Naive thymus-derived CD4-positive, alpha-beta T cell (primary cell): ENCODE measurements around the gene AR. TPM values are rescaled to one million over a fixed set of nuclear protein-coding genes. Genes with fewer than 3 reads are reported as not detected.

Experiments used
- ATAC-seq: fragments of 150-1000 bp; cut with Tn5 transposase; 2 replicates; pipeline ENCODE4 v1.10.0; 2021; ENCODE audit warnings: mild to moderate bottlenecking, moderate library complexity
- CTCF ChIA-PET: fragments of 350-600 bp; sonication (Branson Sonifier 250); formaldehyde crosslinking; loops from one replicate; lab custom pipeline; 2021; ENCODE audit warnings: antibody characterized with exemption; lab: Charles Lee
- POLR2A ChIA-PET: fragments of 350-600 bp; sonication (Branson Sonifier 250); formaldehyde crosslinking; loops from one replicate; lab custom pipeline; 2021; ENCODE audit warnings: antibody characterized with exemption, inconsistent platforms; lab: Charles Lee
- DNase-seq, 9 donors: peaks; one replicate each; pipeline versions ENCODE4 v3.0.0 to v3.0.0-alpha.2; 2020 to 2022; ENCODE audit warnings: mixed read lengths in 1 of 9
- H3K27ac ChIP-seq: one replicate; pipeline ENCODE4 v1.7.0; 2013; ENCODE audit warnings: mild to moderate bottlenecking, low read depth, low read length, moderate library complexity
- H3K27me3 ChIP-seq, 2 donors: one replicate each; pipeline ENCODE4 v1.7.0; 2013; ENCODE audit warnings: low read length in 2 of 2, mild to moderate bottlenecking in 2 of 2, moderate library complexity in 2 of 2; ENCODE audit not compliant: control insufficient read depth in 2 of 2, insufficient read depth in 2 of 2
- H3K36me3 ChIP-seq, 3 experiments: 1 replicate in 2 of 3; 2 replicates in 1 of 3; pipeline ENCODE4 v1.7.0; 2013; ENCODE audit warnings: low read length in 3 of 3, mild to moderate bottlenecking in 3 of 3, moderate library complexity in 1 of 3; ENCODE audit not compliant: insufficient read depth in 3 of 3, control insufficient read depth in 2 of 3
- H3K4me1 ChIP-seq, 2 donors: one replicate each; pipeline ENCODE4 v1.7.0; 2013; ENCODE audit warnings: low read length in 2 of 2, mild to moderate bottlenecking in 2 of 2, moderate library complexity in 1 of 2; ENCODE audit not compliant: control insufficient read depth in 2 of 2, insufficient read depth in 2 of 2
- H3K4me3 ChIP-seq: 2 replicates; pipeline ENCODE4 v1.7.0; 2013; ENCODE audit warnings: mild to moderate bottlenecking, low read length
- H3K9me3 ChIP-seq, 3 experiments: 1 replicate in 2 of 3; 2 replicates in 1 of 3; pipeline ENCODE4 v1.7.0; 2013; ENCODE audit warnings: low read length in 3 of 3; ENCODE audit not compliant: control insufficient read depth in 2 of 3
- H3K27ac Mint-ChIP-seq, 9 donors: one replicate each; pipeline ENCODE4 v1.8.0; 2020 to 2022; ENCODE audit warnings: mixed read lengths in 9 of 9, mild to moderate bottlenecking in 8 of 9, moderate library complexity in 5 of 9, inconsistent platforms in 2 of 9
- H3K27me3 Mint-ChIP-seq, 5 donors: one replicate each; pipeline ENCODE4 v1.8.0; 2021 to 2022; ENCODE audit warnings: mixed read lengths in 5 of 5, mild to moderate bottlenecking in 1 of 5
- H3K36me3 Mint-ChIP-seq, 5 donors: one replicate each; pipeline ENCODE4 v1.8.0; 2020 to 2022; ENCODE audit warnings: mixed read lengths in 5 of 5, mild to moderate bottlenecking in 3 of 5, inconsistent platforms in 1 of 5
- H3K4me1 Mint-ChIP-seq, 7 donors: one replicate each; pipeline ENCODE4 v1.8.0; 2020 to 2022; ENCODE audit warnings: mixed read lengths in 7 of 7, mild to moderate bottlenecking in 3 of 7, inconsistent platforms in 1 of 7
- H3K4me3 Mint-ChIP-seq, 10 donors: one replicate each; pipeline ENCODE4 v1.8.0; 2020 to 2022; ENCODE audit warnings: mild to moderate bottlenecking in 10 of 10, mixed read lengths in 10 of 10, moderate library complexity in 6 of 10, inconsistent platforms in 2 of 10
- H3K9me3 Mint-ChIP-seq, 11 donors: one replicate each; pipeline ENCODE4 v1.8.0; 2020 to 2022; ENCODE audit warnings: mixed read lengths in 11 of 11, mild to moderate bottlenecking in 4 of 11, inconsistent platforms in 1 of 11, moderate library complexity in 1 of 11
- intact Hi-C, 2 donors: fragments of 100-400 bp; cut with micrococcal nuclease; formaldehyde crosslinking; loops; one replicate each; pipeline ENCODE4 v1.15.1; 2023
- polyA plus RNA-seq, 2 donors: library from polyadenylated mRNA; unstranded; fragments of 300-500 nt; fragmentation: Illumina TruSeq; gene quantifications; one replicate each; pipeline ENCODE4 v1.2.3, GENCODE V29; 2021
- total RNA-seq, 6 experiments: library from RNA in 5 of 6; stranded (reverse) in 5 of 6; gene quantifications; 1 replicate in 5 of 6; 2 replicates in 1 of 6; pipeline ENCODE4 v1.2.3 and lab custom pipeline; 2021 to 2026

Gene AR
- total and polyA plus RNA-seq, 7 experiments from 2014 or later: 0.03 to 0.39 (median 0.15) TPM; not detected in 4

DNA sequence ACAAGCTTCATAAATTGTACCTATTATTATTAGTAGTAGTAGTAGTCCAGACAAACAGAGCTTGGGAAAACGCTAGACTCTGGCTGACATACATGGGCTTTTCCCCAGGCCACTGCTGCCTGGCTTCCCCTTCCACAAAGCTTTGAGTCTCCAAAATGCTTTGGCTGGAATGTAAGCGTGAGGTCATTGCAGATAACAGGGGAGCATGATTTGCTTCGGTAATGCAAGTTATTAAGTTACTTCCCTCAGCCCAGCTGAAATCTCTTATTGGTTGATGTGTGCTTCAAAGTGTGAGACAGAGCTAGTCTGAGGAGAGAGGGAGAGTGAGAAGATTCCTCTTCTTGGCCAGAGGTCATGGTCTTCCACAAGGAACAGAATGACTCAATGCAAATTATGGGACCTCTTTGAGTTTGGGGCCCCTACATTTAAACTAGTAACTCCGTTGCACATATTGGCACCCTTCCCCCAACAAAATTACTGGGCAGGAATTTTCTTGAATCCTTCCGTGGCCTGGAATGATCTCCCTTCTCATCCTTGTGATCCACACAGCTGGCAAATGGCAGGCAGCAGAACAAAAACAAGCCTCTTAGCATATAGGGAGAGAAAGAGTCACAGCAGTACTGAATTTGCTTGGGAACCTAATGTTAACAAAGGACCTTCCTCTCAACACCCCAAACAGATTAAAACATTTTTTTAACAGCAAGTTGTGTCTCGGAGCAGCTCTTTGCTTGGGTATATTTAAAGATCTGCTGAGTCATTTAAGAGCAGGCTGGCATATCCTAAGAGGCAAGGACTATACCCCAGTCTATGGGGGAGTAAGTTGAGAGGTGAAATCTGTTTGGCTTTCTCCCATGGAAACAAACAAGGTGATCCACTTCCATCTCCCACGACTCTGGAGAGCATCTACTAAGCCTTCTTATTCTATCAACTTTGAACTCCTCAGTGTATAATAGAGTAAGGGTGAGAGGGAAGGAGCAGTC lies 19.9 kb downstream of the AR start:
- Histone ChIP-seq H3K27ac (no peak overlapping the region), H3K9me3 (no peaks in the 10 kb centered on the region), H3K36me3 (no peaks in the 10 kb centered on the region), H3K4me3 (no peak overlapping the region), H3K4me1 (no peaks in the 10 kb centered on the region), H3K27me3 (no peaks in the 10 kb centered on the region)
- no peak overlapping the region for H3K27ac Mint-ChIP-seq
- H3K36me3 Mint-ChIP-seq: no peaks in the 10 kb centered on the region
- no peak overlapping the region for H3K4me3 Mint-ChIP-seq
- CTCF ChIA-PET: no interaction called here
- peaks cover 0 to 5% (median 0%) of the 10 kb centered on the region in 11 donors for H3K9me3 Mint-ChIP-seq
- ATAC-seq (no peak), DNase-seq (no peak)
- no peaks in the 10 kb centered on the region for H3K4me1 Mint-ChIP-seq
- POLR2A ChIA-PET: no interaction called here
- H3K27me3 Mint-ChIP-seq: no peaks in the 10 kb centered on the region
- intact Hi-C loops: no loop called here

- H3K4me1 Mint-ChIP-seq: no peaks in the 10 kb centered on the region
- POLR2A ChIA-PET: no interaction called here
These were observed 20.7 kb downstream of the AR start for GRCh38 chrX:67564475-67564874.

GRCh38 chrX:67568769-67569168 lies 24.9 kb downstream of the AR start:
- H3K27ac ChIP-seq: no peak overlapping the region
- ChIA-PET CTCF (no interaction called here), POLR2A (no interaction called here)
- Mint-ChIP-seq H3K36me3 (no peaks in the 10 kb centered on the region), H3K27me3 (no peaks in the 10 kb centered on the region), H3K4me3 (no peak overlapping the region), H3K4me1 (no peaks in the 10 kb centered on the region), H3K9me3 (peaks cover 0 to 4% (median 0%) of the 10 kb centered on the region in 11 donors), H3K27ac (no peak overlapping the region)
- no peaks in the 10 kb centered on the region for H3K36me3 ChIP-seq
- H3K27me3 ChIP-seq: no peaks in the 10 kb centered on the region
- no peaks in the 10 kb centered on the region for H3K9me3 ChIP-seq
- DNase-seq (no peak), ATAC-seq (no peak)
- intact Hi-C loops: no loop called here
- H3K4me1 ChIP-seq: no peaks in the 10 kb centered on the region
- no peak overlapping the region for H3K4me3 ChIP-seq

More at GRCh38 chrX:67564475-67564874, 20.7 kb downstream of the AR start:
- Histone ChIP-seq H3K9me3 (no peaks in the 10 kb centered on the region), H3K27ac (no peak overlapping the region), H3K27me3 (no peaks in the 10 kb centered on the region), H3K4me1 (no peaks in the 10 kb centered on the region), H3K4me3 (no peak overlapping the region), H3K36me3 (no peaks in the 10 kb centered on the region)
- Mint-ChIP-seq H3K36me3 (no peaks in the 10 kb centered on the region), H3K4me3 (no peak overlapping the region), H3K9me3 (peaks cover 0 to 5% (median 0%) of the 10 kb centered on the region in 11 donors), H3K27me3 (no peaks in the 10 kb centered on the region), H3K27ac (no peak overlapping the region)
- intact Hi-C loops: no loop called here
- no peak for ATAC-seq
- CTCF ChIA-PET: no interaction called here
- no peak for DNase-seq

GRCh38 chrX:67570839-67571238 lies 27.0 kb downstream of the AR start:
- POLR2A ChIA-PET: no interaction called here
- H3K4me3 Mint-ChIP-seq: no peak overlapping the region
- H3K9me3 ChIP-seq: no peaks in the 10 kb centered on the region
- no peak overlapping the region for H3K4me3 ChIP-seq
- no peaks in the 10 kb centered on the region for H3K36me3 Mint-ChIP-seq
- H3K27me3 ChIP-seq: no peaks in the 10 kb centered on the region
- no peaks in the 10 kb centered on the region for H3K4me1 Mint-ChIP-seq
- DNase-seq (no peak), ATAC-seq (no peak)
- no peaks in the 10 kb centered on the region for H3K4me1 ChIP-seq
- H3K27ac ChIP-seq: no peak overlapping the region
- CTCF ChIA-PET: no interaction called here
- H3K9me3 Mint-ChIP-seq: peaks cover 0 to 4% (median 0%) of the 10 kb centered on the region in 11 donors
- H3K27ac Mint-ChIP-seq: no peak overlapping the region
- H3K27me3 Mint-ChIP-seq: no peaks in the 10 kb centered on the region
- intact Hi-C loops: no loop called here
- H3K36me3 ChIP-seq: no peaks in the 10 kb centered on the region

DNA sequence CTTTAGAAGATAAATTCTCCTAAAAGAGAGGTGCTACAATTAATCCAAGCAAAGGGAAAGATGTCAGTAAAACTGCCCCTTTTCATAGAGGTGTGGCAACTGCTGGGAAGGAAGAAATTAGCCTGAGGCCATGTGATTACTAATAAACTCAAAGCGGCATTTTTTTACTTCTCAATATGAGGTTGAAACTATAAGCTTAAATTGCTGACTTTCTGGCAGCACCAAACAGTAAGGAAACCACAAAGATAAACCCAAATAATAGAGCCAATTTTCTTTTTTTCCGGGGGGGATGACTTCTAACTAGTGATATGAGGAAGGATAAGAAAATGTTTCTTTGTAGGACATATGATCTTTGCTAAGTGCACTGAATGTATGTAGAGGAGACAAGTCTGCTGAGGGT lies 30.9 kb downstream of the AR start:
- Mint-ChIP-seq H3K9me3 (peaks cover 0 to 4% (median 0%) of the 10 kb centered on the region in 11 donors), H3K27ac (no peak overlapping the region), H3K4me1 (no peaks in the 10 kb centered on the region), H3K27me3 (no peaks in the 10 kb centered on the region), H3K4me3 (no peak overlapping the region), H3K36me3 (no peaks in the 10 kb centered on the region)
- CTCF ChIA-PET: no interaction called here
- intact Hi-C loops: no loop called here
- no peak for ATAC-seq
- Histone ChIP-seq H3K27me3 (no peaks in the 10 kb centered on the region), H3K4me3 (no peak overlapping the region), H3K36me3 (no peaks in the 10 kb centered on the region), H3K9me3 (no peaks in the 10 kb centered on the region), H3K4me1 (no peaks in the 10 kb centered on the region), H3K27ac (no peak overlapping the region)
- POLR2A ChIA-PET: no interaction called here
- no peak for DNase-seq

DNA sequence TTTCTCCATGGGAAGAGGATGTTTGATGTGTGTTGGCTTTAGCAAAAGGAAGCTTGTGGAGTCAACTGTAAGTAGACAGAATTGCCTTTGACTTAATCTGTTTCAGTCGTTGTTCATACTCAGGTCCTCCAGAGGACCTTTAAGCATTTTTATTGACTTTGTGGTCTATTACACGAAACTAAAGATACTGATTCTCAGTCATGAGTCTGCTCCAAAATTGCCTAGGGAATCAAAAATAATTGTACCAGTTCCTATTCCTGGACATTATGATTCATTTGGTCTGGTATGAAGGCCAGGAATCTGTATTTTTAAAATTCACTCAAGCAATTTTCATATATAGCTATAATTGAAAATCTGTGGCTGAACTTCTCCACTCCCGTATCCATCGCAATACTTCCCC lies 38.6 kb downstream of the AR start:
- no peaks in the 10 kb centered on the region for H3K27me3 ChIP-seq
- no peaks in the 10 kb centered on the region for H3K36me3 ChIP-seq
- H3K4me3 Mint-ChIP-seq: no peak overlapping the region
- ATAC-seq (no peak), DNase-seq (no peak)
- ChIA-PET CTCF (no interaction called here), POLR2A (no interaction called here)
- H3K27me3 Mint-ChIP-seq: no peaks in the 10 kb centered on the region
- no peak overlapping the region for H3K4me3 ChIP-seq
- H3K4me1 ChIP-seq: no peaks in the 10 kb centered on the region
- H3K27ac ChIP-seq: no peak overlapping the region
- intact Hi-C loops: no loop called here
- H3K4me1 Mint-ChIP-seq: peaks cover 0 to 1% (median 0%) of the 10 kb centered on the region in 7 donors
- H3K27ac Mint-ChIP-seq: no peak overlapping the region
- peaks cover 0 to 3% (median 0%) of the 10 kb centered on the region in 11 donors for H3K9me3 Mint-ChIP-seq
- H3K36me3 Mint-ChIP-seq: no peaks in the 10 kb centered on the region
- no peaks in the 10 kb centered on the region for H3K9me3 ChIP-seq

DNA sequence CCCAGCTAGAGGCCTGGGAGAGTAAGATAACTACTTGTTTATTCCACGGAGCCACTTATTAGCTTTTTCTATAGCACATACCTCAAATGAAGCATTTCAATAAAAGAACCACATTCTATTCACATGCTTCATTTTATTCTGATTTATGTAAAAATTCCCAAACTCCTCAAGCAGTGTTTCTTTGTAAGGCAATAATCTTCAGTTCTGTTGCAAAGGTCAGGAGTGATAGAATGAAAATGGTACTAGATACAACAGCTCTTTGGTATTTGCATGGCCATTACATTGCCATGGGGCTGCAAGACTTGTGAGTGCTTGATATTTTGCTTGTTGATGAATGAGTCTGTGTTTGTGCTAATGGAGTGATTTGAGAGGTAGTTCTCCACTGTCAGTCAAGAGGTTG lies 39.4 kb downstream of the AR start:
- Histone ChIP-seq H3K4me3 (no peak overlapping the region), H3K36me3 (no peaks in the 10 kb centered on the region), H3K4me1 (no peaks in the 10 kb centered on the region), H3K27me3 (no peaks in the 10 kb centered on the region), H3K27ac (no peak overlapping the region), H3K9me3 (no peaks in the 10 kb centered on the region)
- H3K27me3 Mint-ChIP-seq: no peaks in the 10 kb centered on the region
- intact Hi-C loops: no loop called here
- H3K27ac Mint-ChIP-seq: no peak overlapping the region
- peaks cover 0 to 1% (median 0%) of the 10 kb centered on the region in 7 donors for H3K4me1 Mint-ChIP-seq
- DNase-seq (no peak), ATAC-seq (no peak)
- H3K9me3 Mint-ChIP-seq: peaks cover 0 to 3% (median 0%) of the 10 kb centered on the region in 11 donors
- ChIA-PET CTCF (no interaction called here), POLR2A (no interaction called here)
- no peaks in the 10 kb centered on the region for H3K36me3 Mint-ChIP-seq
- H3K4me3 Mint-ChIP-seq: no peak overlapping the region
